ENCODE results near the gene CALN1. TPM values are rescaled to one million over a fixed set of nuclear protein-coding genes. Genes with fewer than 3 reads are reported as not detected.

CALN1 gene
- total and polyA plus RNA-seq, 2 of the 8 experiments (the other 6 are each of a cell fraction or from before 2014, with no cell fraction given), result 6.4 to 15.2 TPM

- WGBS, 2 experiments (ENCODE audit: extremely low coverage in 1 of 2, insufficient coverage in 1 of 2, insufficient read length in 1 of 2, insufficient replicate concordance in 2 of 2, low coverage in 1 of 2, low lambda C conversion rate in 2 of 2, missing lambda C conversion rate in 1 of 2), result 71% methylated on average over 7 of the region's 7 CpGs; no CpG with 5 or more reads in 1 of the 2 experiments
- Histone ChIP-seq H4K8ac (ENCODE audit: extremely low read depth, insufficient read depth, low read length) (no peak overlapping the region), H2AFZ (ENCODE audit: low read length) (no peak overlapping the region), H3K14ac (ENCODE audit: insufficient read length) (no peak overlapping the region), H3K79me2 (ENCODE audit: control insufficient read depth in 1 of 2, insufficient read depth in 2 of 2, low read length in 2 of 2) (no peaks in the 10 kb centered on the region; a peak in 1 of 4 replicates), H3K23ac (ENCODE audit: insufficient read length) (no peak overlapping the region), H4K20me1 (replicated peaks in 1 of 2; ENCODE audit: control insufficient read depth in 1 of 2, insufficient read depth in 2 of 2, low read length in 2 of 2) (no peaks in the 10 kb centered on the region), H2BK20ac (ENCODE audit: low read length) (0 out of 2 replicates have a peak overlapping the region, but pooled peaks have one; percentile 38), H3K9ac (replicated peaks in 1 of 4; ENCODE audit: extremely low read depth in 1 of 4, low read depth in 3 of 4, low read length in 3 of 4) (no peak overlapping the region), H3K27ac (ENCODE audit: low read depth, low read length) (no peak overlapping the region), H2BK15ac (ENCODE audit: low read length) (0 out of 2 replicates have a peak overlapping the region, but pooled peaks have one; percentile 6), H3K56ac (replicated peaks; ENCODE audit: insufficient read length, low read depth, low read length) (no peak overlapping the region), H3K4me3 (ENCODE audit: extremely low read depth in 1 of 4, insufficient read depth in 2 of 4, low read depth in 3 of 4, low read length in 4 of 4) (no peak overlapping the region), H3K23me2 (ENCODE audit: low read depth, low read length) (peaks cover 1% of the 10 kb centered on the region; the same call in 1 of the 2 replicates), H3K36me3 (ENCODE audit: control insufficient read depth in 2 of 4, insufficient read depth in 4 of 4, low read length in 3 of 4) (peaks cover 0 to 3% (median 0%) of the 10 kb centered on the region in 4 experiments; a peak in 1 of 8 replicates), H3K27me3 (replicated peaks in 1 of 4; ENCODE audit: control insufficient read depth in 3 of 4, extremely low read depth in 1 of 4, insufficient read depth in 3 of 4, low read length in 3 of 4) (no peaks in the 10 kb centered on the region), H3K4me2 (ENCODE audit: insufficient read depth in 1 of 2, low read depth in 2 of 2, low read length in 2 of 2) (peak overlapping the region; percentile 12 to 31; a peak in 3 of 4 replicates), H2BK5ac (ENCODE audit: low read depth, low read length) (no peak overlapping the region; the same call in 1 of the 2 replicates), H3K4ac (replicated peaks; ENCODE audit: insufficient read length, low read depth, low read length) (no peak overlapping the region), H3K4me1 (replicated peaks in 1 of 4; ENCODE audit: control insufficient read depth in 3 of 4, insufficient read depth in 4 of 4, low read length in 3 of 4) (peaks cover 11 to 29% (median 20%) of the 10 kb centered on the region in 4 experiments), H2AK5ac (ENCODE audit: low read depth, low read length) (no peak overlapping the region), H2BK120ac (replicated peaks; ENCODE audit: low read depth, low read length) (peak overlapping the region; percentile 71), H4K91ac (replicated peaks; ENCODE audit: insufficient read length, low read length) (peak overlapping the region; percentile 58), H3K18ac (ENCODE audit: extremely low read depth, low read length) (peak overlapping the region; percentile 5; the same call in 1 of the 2 replicates), H4K5ac (ENCODE audit: insufficient read length, low read depth, low read length) (no peak overlapping the region), H3K79me1 (ENCODE audit: low read depth, low read length) (no peaks in the 10 kb centered on the region), H3K9me3 (ENCODE audit: insufficient read depth in 2 of 2, low read depth in 1 of 2, low read length in 1 of 2) (no peaks in the 10 kb centered on the region), H2BK12ac (ENCODE audit: low read depth, low read length) (0 out of 2 replicates have a peak overlapping the region, but pooled peaks have one; percentile 51)
- ChIA-PET CTCF (ENCODE audit: partially characterized antibody) (interaction anchor here (5.1 kb wide), 1 partner anchor 69 kb away, joined by 26 read pairs; no protein-coding TSS in a partner anchor), POLR2A (ENCODE audit: partially characterized antibody) (interaction anchor here (0.7 kb wide), 1 partner anchor 72 kb away, joined by 3 read pairs; no protein-coding TSS in a partner anchor)
- FAIRE-seq (peak; percentile 83), DNase-seq (ENCODE audit: low read depth in 1 of 2, low spot score in 2 of 2) (no peak)
- TF ChIP-seq GTF2F1 (IDR thresholded peaks at IDR 0.05; ENCODE audit: borderline replicate concordance, low read depth, low read length) (no peak), RBBP5 (IDR thresholded peaks at IDR 0.05; ENCODE audit: borderline replicate concordance, low read depth, low read length) (no peak), POLR2A (IDR thresholded peaks at IDR 0.05; ENCODE audit: control extremely low read depth in 1 of 2, low read depth in 2 of 2, low read length in 2 of 2) (no peak)
Observed at GRCh38 chr7:72265071-72265904, 146.8 kb downstream of the CALN1 start.

All from H1 (cell line).